GM12873 (cell line): Measurements from ENCODE around the gene FAM43A.

ENCODE experiments used
- TF ChIP-seq, protein P1 (sequence below): IDR thresholded peaks from 2 replicates; pipeline ENCODE4 v1.5.1; 2012; ENCODE audit warnings: low read depth, mild to moderate bottlenecking, moderate library complexity, low read length, control low read depth; ENCODE audit not compliant: insufficient read depth; ENCODE audit errors: missing control alignments

Gene FAM43A

DNA sequence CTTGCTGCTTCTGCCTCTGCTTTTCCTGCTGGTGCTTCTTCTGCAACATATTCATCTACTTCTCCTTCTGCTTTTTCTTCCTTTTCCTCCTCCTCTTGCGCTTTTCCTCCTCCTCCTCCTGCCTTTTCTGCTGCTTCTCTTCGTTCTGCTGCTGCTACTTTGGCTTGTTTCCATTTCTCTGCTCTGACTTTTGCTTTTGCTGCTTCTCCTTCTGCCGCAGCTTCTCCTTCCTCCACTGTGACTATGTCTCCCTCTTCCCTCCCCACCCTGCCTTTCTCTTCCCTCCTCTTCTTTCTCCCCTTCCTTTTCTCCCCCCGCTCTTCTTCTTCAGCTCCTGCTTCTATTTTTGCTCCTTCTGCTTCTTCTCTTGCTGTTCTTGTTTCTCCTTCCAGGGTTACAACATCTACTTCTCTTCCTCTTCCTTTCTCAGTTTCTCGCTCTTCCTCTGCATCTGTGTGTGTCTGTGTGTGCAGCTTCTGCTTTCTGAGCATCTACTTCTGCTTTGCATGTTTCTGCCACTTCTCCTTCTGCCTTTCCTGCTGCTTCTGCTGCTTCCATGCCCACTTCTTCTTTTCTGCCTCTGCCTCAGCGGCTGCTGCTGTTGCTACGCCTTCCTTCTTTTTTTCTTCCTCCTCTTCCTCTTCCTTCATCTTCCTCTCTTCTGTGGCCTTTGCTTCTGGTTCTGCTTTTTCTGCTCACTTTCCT, 51.4 kb downstream of the FAM43A start:
- TF ChIP-seq, protein P1, sequence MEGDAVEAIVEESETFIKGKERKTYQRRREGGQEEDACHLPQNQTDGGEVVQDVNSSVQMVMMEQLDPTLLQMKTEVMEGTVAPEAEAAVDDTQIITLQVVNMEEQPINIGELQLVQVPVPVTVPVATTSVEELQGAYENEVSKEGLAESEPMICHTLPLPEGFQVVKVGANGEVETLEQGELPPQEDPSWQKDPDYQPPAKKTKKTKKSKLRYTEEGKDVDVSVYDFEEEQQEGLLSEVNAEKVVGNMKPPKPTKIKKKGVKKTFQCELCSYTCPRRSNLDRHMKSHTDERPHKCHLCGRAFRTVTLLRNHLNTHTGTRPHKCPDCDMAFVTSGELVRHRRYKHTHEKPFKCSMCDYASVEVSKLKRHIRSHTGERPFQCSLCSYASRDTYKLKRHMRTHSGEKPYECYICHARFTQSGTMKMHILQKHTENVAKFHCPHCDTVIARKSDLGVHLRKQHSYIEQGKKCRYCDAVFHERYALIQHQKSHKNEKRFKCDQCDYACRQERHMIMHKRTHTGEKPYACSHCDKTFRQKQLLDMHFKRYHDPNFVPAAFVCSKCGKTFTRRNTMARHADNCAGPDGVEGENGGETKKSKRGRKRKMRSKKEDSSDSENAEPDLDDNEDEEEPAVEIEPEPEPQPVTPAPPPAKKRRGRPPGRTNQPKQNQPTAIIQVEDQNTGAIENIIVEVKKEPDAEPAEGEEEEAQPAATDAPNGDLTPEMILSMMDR = no peak
